Retinal pigment epithelial cell (primary cell): ENCODE results near the gene MAPK14.

ENCODE experiments used
- DNase-seq: peaks from one replicate; pipeline ENCODE4 v3.0.0-alpha.2; 2010; ENCODE audit warnings: low read depth
- H3K4me3 ChIP-seq: 2 replicates; pipeline ENCODE4 v1.5.1; 2011; ENCODE audit warnings: mild to moderate bottlenecking, low read length, control low read depth, moderate library complexity
- CTCF ChIP-seq: conservative IDR thresholded peaks from 2 replicates; pipeline ENCODE4 v1.5.1; 2011; ENCODE audit warnings: low read depth, low read length, control low read depth, inconsistent platforms

Gene MAPK14

GRCh38 chr6:36142971-36143838 lies 115.6 kb downstream of the MAPK14 start:
- DNase-seq = no peak
- no peak for TF ChIP-seq CTCF
- no peak overlapping the region for H3K4me3 ChIP-seq

- DNase-seq = no peak
- no peak overlapping the region for H3K4me3 ChIP-seq
- no peak for TF ChIP-seq CTCF
These were observed 117.9 kb downstream of the MAPK14 start for GRCh38 chr6:36145495-36145894.

- H3K4me3 ChIP-seq = no peak overlapping the region
- TF ChIP-seq CTCF = no peak
- no peak for DNase-seq
These were observed 119.7 kb downstream of the MAPK14 start for GRCh38 chr6:36147294-36147693.

DNA sequence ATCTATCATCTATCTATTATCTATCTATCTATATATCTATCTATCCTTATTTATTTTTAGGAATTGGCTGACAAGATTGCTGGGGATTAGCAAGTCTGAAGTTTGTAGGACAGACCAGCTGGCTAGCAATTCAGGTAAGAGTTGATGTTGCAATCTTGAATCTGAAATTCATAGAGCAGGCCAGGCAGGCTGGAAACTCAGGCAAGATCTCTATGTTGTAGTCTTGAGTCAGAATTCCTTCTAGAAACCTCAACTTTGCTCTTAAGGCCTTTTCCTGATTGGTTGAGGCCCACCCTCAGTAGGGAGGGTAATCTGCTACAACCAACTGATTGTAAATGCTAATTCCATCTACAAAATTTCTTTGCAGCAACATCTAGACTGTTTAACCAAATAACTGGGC lies 121.9 kb downstream of the MAPK14 start:
- no peak for TF ChIP-seq CTCF
- no peak for DNase-seq
- H3K4me3 ChIP-seq = no peak overlapping the region

- no peak overlapping the region for H3K4me3 ChIP-seq
- no peak for DNase-seq
- no peak for TF ChIP-seq CTCF
These were observed 122.7 kb downstream of the MAPK14 start for GRCh38 chr6:36150283-36150682.

DNA sequence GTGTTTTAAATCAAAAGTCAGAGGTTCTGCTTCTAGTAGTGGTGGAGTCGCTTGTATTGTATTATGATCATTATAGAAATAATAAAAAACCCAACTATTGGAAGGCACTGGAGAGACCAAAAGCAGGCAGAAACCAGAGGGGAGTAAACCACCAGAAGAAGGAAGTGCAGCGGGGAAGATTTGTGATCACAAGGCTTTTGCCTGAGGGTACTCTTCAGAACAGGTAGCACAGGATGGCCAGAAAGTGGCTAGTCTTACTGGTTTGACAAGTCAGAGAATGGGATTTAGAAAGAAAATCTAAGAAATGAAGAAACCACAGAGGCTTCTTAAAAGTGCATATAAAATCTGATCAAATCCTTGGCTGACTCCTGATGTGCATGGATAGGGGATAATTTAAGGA lies 126.7 kb downstream of the MAPK14 start:
- no peak for DNase-seq
- no peak for TF ChIP-seq CTCF
- H3K4me3 ChIP-seq = no peak overlapping the region

DNA sequence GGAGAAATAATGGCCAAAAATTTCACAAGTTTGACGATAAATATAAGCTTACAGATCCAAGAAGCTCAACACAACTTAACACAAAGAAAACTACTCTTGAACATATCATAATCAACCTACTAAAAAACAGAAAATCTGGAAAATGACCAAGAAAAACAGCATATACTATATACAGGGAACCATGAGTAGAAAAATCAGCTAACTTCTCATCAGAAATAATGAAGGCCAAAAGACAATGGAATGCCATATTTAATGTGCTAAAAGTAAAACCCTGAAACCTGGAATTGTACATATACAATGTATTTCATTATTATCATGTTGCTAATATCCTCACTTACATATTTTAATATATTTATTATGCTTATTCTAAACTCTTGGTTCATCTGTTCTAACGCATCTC lies 128.1 kb downstream of the MAPK14 start:
- TF ChIP-seq CTCF = no peak
- no peak for DNase-seq
- no peak overlapping the region for H3K4me3 ChIP-seq
